B cell (primary cell): Measurements from ENCODE around the gene SUPT5H. TPM values are rescaled to one million over a fixed set of nuclear protein-coding genes. Genes with fewer than 3 reads are reported as not detected.

Experiments
- ATAC-seq: fragments of 200-7000 bp; cut with Tn5 transposase; one replicate; pipeline ENCODE4 v1.10.0; 2021; ENCODE audit warnings: low read depth, mild to moderate bottlenecking, moderate number of reproducible peaks, moderate library complexity
- CTCF ChIA-PET: fragments of 350-600 bp; sonication (Branson Sonifier 250); formaldehyde crosslinking; loops from one replicate; lab custom pipeline; 2021; ENCODE audit warnings: antibody characterized with exemption, inconsistent platforms; lab: Charles Lee
- POLR2A ChIA-PET: fragments of 350-600 bp; sonication (Branson Sonifier 250); formaldehyde crosslinking; loops from one replicate; lab custom pipeline; 2021; ENCODE audit warnings: antibody characterized with exemption; lab: Charles Lee
- DNase-seq: peaks from one replicate; pipeline ENCODE4 v3.0.0; 2013
- H2AFZ ChIP-seq: 2 replicates; pipeline ENCODE4 v1.6.1; 2012; ENCODE audit warnings: mild to moderate bottlenecking, low read depth, low read length; ENCODE audit not compliant: insufficient read depth, poor library complexity, severe bottlenecking
- H3K27ac ChIP-seq, 2 donors: 1 replicate in 1 of 2; 2 replicates in 1 of 2; pipeline ENCODE4 v1.5.1; 2012 to 2013; ENCODE audit warnings: low read length in 2 of 2, mild to moderate bottlenecking in 2 of 2, moderate library complexity in 1 of 2
- H3K27me3 ChIP-seq, 4 experiments: fragments of 200-600 bp in 1 of 4; sonication (generic) in 1 of 4; replicated peaks in 1 of 4; 1 replicate in 2 of 4; 2 replicates in 2 of 4; pipeline versions ENCODE4 v1.6.1 to v1.7.0; 2013 to 2016; ENCODE audit warnings: low read length in 3 of 4, mild to moderate bottlenecking in 2 of 4, mixed read lengths in 1 of 4, moderate library complexity in 1 of 4; ENCODE audit not compliant: insufficient read depth in 4 of 4, control insufficient read depth in 3 of 4; ENCODE audit errors: control extremely low read depth in 1 of 4
- H3K36me3 ChIP-seq, 2 experiments: replicated peaks in 1 of 2; 1 replicate in 1 of 2; 2 replicates in 1 of 2; pipeline versions ENCODE4 v1.6.1 to v1.7.1; 2013; ENCODE audit warnings: low read length in 1 of 2; ENCODE audit not compliant: insufficient read depth in 2 of 2, control insufficient read depth in 1 of 2; ENCODE audit errors: control extremely low read depth in 1 of 2, extremely low read depth in 1 of 2
- H3K4me1 ChIP-seq, 2 donors: fragments of 200-600 bp in 1 of 2; sonication (generic) in 1 of 2; 1 replicate in 1 of 2; 2 replicates in 1 of 2; pipeline versions ENCODE4 v1.5.1 to v1.6.1; 2013 to 2017; ENCODE audit warnings: low read length in 2 of 2; ENCODE audit not compliant: control insufficient read depth in 2 of 2, insufficient read depth in 2 of 2
- H3K4me2 ChIP-seq: replicated peaks from 2 replicates; pipeline ENCODE3; 2012; ENCODE audit warnings: mild to moderate bottlenecking, low read depth, low read length; ENCODE audit not compliant: poor library complexity, severe bottlenecking
- H3K4me3 ChIP-seq, 5 experiments: fragments of 200-600 bp in 1 of 5; sonication (generic) in 1 of 5; 1 replicate in 3 of 5; 2 replicates in 2 of 5; pipeline versions ENCODE4 v1.5.1 to v1.7.0; 2011 to 2016; ENCODE audit warnings: low read length in 4 of 5, mild to moderate bottlenecking in 4 of 5, low read depth in 2 of 5, control low read depth in 1 of 5, moderate library complexity in 1 of 5; ENCODE audit not compliant: insufficient read depth in 1 of 5; ENCODE audit errors: control extremely low read depth in 1 of 5, extremely low read depth in 1 of 5
- H3K79me2 ChIP-seq: fragments of 200-600 bp; sonication (generic); one replicate; pipeline ENCODE4 v1.6.0; 2016; ENCODE audit warnings: low read length; ENCODE audit not compliant: control insufficient read depth, insufficient read depth
- H3K9ac ChIP-seq: fragments of 200-600 bp; sonication (generic); 2 replicates; pipeline ENCODE4 v1.6.1; 2017; ENCODE audit warnings: mild to moderate bottlenecking, low read length, moderate library complexity
- H3K9me3 ChIP-seq, 3 donors: one replicate each; pipeline versions ENCODE4 v1.6.1 to v1.7.1; 2013; ENCODE audit warnings: low read length in 2 of 3; ENCODE audit not compliant: control insufficient read depth in 2 of 3, insufficient read depth in 1 of 3; ENCODE audit errors: control extremely low read depth in 1 of 3
- H4K20me1 ChIP-seq: 2 replicates; pipeline ENCODE4 v1.6.0; 2012; ENCODE audit warnings: mild to moderate bottlenecking, low read length; ENCODE audit not compliant: insufficient read depth, control insufficient read depth, poor library complexity, severe bottlenecking
- H3K27ac Mint-ChIP-seq: one replicate; pipeline ENCODE4 v1.8.0; 2021; ENCODE audit warnings: mixed read lengths
- H3K27me3 Mint-ChIP-seq: one replicate; pipeline ENCODE4 v1.8.0; 2021; ENCODE audit warnings: mixed read lengths
- H3K4me1 Mint-ChIP-seq: one replicate; pipeline ENCODE4 v1.8.0; 2021; ENCODE audit warnings: mixed read lengths
- H3K4me3 Mint-ChIP-seq: one replicate; pipeline ENCODE4 v1.8.0; 2021; ENCODE audit warnings: mixed read lengths
- H3K9me3 Mint-ChIP-seq: one replicate; pipeline ENCODE4 v1.8.0; 2022; ENCODE audit warnings: mixed read lengths; ENCODE audit not compliant: insufficient read depth
- EZH2 ChIP-seq: IDR thresholded peaks from 2 replicates; pipeline ENCODE4 v1.6.1; 2012; ENCODE audit warnings: borderline replicate concordance, low read depth, mild to moderate bottlenecking, moderate library complexity, low read length; ENCODE audit not compliant: insufficient read depth, poor library complexity, severe bottlenecking
- WGBS: methylation state at CpG from one replicate; pipeline ENCODE4 v1.1.5; 2013; ENCODE audit warnings: missing lambda C conversion rate; ENCODE audit not compliant: insufficient coverage; 5-methylcytosine and 5-hydroxymethylcytosine counted together
- intact Hi-C: fragments of 100-400 bp; cut with micrococcal nuclease; formaldehyde crosslinking; loops from one replicate; pipeline ENCODE4 v1.10.0; 2022
- polyA plus RNA-seq: library from polyadenylated mRNA; depleted of rRNA; stranded (reverse); fragments of >200 nt; gene quantifications from 2 replicates; pipeline ENCODE4 v1.2.3, GENCODE V29; 2012
- total RNA-seq, 2 donors: library from RNA; stranded (reverse); fragments of 120-200 nt in 1 of 2; gene quantifications; 1 replicate in 1 of 2; 2 replicates in 1 of 2; pipeline versions ENCODE4 v1.2.3 to v1.2.4, GENCODE V29; 2013 to 2022
- TF ChIP-seq, protein P1 (sequence below): fragments of 200-600 bp; IDR thresholded peaks from one replicate; pipeline ENCODE4 v1.8.0; 2022; ENCODE audit warnings: antibody characterized with exemption, mild to moderate bottlenecking

SUPT5H gene
- total and polyA plus RNA-seq, 2 donors (not counting 1 experiment from before 2014, with no cell fraction given): 119 to 203 TPM

DNA sequence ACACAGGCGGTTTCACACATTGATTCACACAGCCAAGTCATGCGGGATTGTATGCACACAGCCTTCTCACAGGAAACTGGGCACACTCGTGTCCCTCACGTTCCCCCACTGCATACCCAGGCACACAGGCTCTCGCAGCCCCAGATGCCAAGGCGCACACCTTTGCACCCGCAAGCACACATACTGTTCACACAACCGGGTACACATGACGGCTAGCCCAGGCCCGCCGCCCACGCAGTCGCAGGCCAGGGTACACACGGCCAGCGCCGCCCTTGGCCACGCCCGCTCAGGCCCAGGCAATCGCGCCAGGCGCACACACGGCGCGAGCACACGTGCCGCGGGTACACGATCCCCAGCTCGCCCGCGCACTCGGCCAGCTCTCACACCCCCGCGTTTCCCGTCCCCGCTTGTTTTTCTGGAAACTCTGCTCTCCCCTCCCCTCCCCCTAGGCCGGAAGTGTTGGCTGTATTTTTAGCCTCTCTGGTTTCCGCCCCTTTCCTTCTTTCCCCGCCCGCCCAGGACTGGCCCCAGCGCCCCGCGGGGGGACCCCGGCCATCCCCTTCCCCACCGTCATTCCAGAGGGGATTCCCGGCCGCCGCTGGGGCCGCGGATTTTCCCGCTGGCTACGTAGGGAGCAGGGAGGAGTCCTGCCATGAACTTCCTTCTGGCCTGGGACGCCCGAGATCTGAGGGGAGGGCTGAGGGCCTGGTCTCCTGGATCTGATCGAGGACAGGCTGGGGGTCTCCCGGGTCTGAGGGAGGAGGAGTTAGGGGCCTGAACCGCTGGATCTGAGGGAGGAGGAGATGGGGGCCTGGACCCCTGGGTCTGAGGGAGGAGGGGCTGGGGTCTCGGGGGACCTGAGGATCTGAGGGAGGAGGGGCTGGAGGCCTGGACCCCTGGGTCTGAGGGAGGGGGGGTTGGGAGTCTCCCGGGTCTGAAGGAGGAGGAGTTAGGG lies 42.8 kb upstream of the SUPT5H start:
- Mint-ChIP-seq H3K27ac (peak overlapping the region; percentile 96), H3K9me3 (no peaks in the 10 kb centered on the region), H3K4me3 (peak overlapping the region; percentile 94), H3K4me1 (peaks cover 73% of the 10 kb centered on the region), H3K27me3 (no peaks in the 10 kb centered on the region)
- peaks cover 69 to 84% of the 10 kb centered on the region in 2 donors for H3K4me1 ChIP-seq
- peaks cover 66% of the 10 kb centered on the region for H3K79me2 ChIP-seq
- peak overlapping the region in 4 of 5 experiments; percentile 63 to 91 (median 77) for H3K4me3 ChIP-seq
- DNase-seq (peak; percentile 92), ATAC-seq (peak; percentile 13)
- peaks cover 0 to 17% (median 0%) of the 10 kb centered on the region in 3 donors for H3K9me3 ChIP-seq
- WGBS: 3% methylated on average over 57 of the region's 59 CpGs
- H4K20me1 ChIP-seq: peaks cover 10% of the 10 kb centered on the region
- no peaks in the 10 kb centered on the region for H3K27me3 ChIP-seq
- POLR2A ChIA-PET: interaction anchor here (0.6 to 8.8 kb wide), 11 partner anchors 9 to 1194 kb away, joined by 3 to 74 read pairs (median 5); partner anchors contain the start of genes MED29, PAF1, PLEKHG2 and RPS16
- TF ChIP-seq EZH2: no peak
- TF ChIP-seq, protein P1, sequence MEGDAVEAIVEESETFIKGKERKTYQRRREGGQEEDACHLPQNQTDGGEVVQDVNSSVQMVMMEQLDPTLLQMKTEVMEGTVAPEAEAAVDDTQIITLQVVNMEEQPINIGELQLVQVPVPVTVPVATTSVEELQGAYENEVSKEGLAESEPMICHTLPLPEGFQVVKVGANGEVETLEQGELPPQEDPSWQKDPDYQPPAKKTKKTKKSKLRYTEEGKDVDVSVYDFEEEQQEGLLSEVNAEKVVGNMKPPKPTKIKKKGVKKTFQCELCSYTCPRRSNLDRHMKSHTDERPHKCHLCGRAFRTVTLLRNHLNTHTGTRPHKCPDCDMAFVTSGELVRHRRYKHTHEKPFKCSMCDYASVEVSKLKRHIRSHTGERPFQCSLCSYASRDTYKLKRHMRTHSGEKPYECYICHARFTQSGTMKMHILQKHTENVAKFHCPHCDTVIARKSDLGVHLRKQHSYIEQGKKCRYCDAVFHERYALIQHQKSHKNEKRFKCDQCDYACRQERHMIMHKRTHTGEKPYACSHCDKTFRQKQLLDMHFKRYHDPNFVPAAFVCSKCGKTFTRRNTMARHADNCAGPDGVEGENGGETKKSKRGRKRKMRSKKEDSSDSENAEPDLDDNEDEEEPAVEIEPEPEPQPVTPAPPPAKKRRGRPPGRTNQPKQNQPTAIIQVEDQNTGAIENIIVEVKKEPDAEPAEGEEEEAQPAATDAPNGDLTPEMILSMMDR: no peak
- peaks cover 0 to 8% of the 10 kb centered on the region in 2 experiments for H3K36me3 ChIP-seq
- intact Hi-C loops: loop anchor here (10.0 kb wide), 1 partner anchor 538 kb away; no protein-coding TSS in a partner anchor
- CTCF ChIA-PET: interaction anchor here (0.9 to 8.9 kb wide), 8 partner anchors 9 to 131 kb away, joined by 3 to 260 read pairs (median 6); partner anchors contain the start of genes EID2B, MED29, PAF1 and PLEKHG2
- peak overlapping the region; percentile 100 for H3K27ac ChIP-seq
- H3K9ac ChIP-seq: peak overlapping the region; percentile 98
- H3K4me2 ChIP-seq: peak overlapping the region; percentile 100
- no peak overlapping the region for H2AFZ ChIP-seq
